Measurements from ENCODE around the gene CYTH4. TPM values are rescaled to one million over a fixed set of nuclear protein-coding genes. Genes with fewer than 3 reads are reported as not detected.
A peak's percentile ranks its signal among the peaks of the same experiment; 100 is the strongest.

The CYTH4 gene
- total and polyA plus RNA-seq, 4 donors, result 1.9 to 9.9 (median 5.9) TPM

DNA sequence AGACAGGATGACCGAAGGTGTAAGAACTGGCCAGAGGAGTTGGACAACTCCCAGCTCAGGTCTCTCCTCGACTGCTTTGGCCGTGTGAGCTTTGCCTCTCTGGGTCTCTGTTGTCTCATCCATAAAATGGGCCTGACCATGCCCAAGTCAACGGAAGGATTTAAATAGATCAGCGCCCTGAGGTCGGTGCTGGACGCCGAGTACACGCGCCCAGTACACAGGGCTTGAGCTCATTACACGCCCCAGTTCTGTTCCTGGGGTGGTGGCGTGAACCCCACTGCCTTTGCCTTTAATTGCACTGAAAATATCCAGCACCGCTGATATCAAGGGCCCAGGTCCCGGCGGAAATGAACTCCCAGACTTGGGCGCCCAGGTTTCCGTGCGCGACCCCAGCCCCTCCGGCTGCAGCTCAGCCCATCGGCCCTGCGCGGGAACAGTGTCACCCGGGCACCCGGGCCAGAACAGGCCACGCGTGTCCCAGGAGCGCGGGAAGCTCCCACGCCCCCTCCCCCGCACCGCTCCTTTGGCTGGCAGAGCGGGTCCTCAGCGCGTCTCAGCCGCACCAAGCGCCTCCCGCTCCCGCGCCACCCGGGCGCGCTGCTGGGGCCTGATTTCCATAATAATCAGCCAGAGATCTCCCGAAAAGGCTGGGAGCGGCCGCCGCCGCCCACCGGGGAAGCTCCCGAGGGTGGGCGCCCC, 42.2 kb downstream of the CYTH4 start:
- 15% methylated on average over 51 of the region's 51 CpGs for WGBS
- TF ChIP-seq JUND (IDR thresholded peaks at IDR 0.05) (no peak), HNF4G (IDR thresholded peaks at IDR 0.05) (no peak), NR2F2 (IDR thresholded peaks at IDR 0.05) (no peak), SP1 (IDR thresholded peaks at IDR 0.05) (no peak), RAD21 (IDR thresholded peaks at IDR 0.05) (no peak), YY1 (IDR thresholded peaks at IDR 0.05) (no peak), HNF4A (conservative IDR thresholded peaks at IDR 0.05) (no peak), EGR1 (IDR thresholded peaks at IDR 0.05; ENCODE audit: low read depth in 2 of 2) (no peak), FOXA2 (IDR thresholded peaks at IDR 0.05) (no peak), GABPA (IDR thresholded peaks at IDR 0.05 in 1 of 2, conservative IDR thresholded peaks at IDR 0.05 in 1 of 2) (no peak), FOXA1 (IDR thresholded peaks at IDR 0.05) (no peak), TAF1 (conservative IDR thresholded peaks at IDR 0.05) (no peak), ZBTB33 (IDR thresholded peaks at IDR 0.05) (no peak), RXRA (IDR thresholded peaks at IDR 0.05) (no peak), CTCF (IDR thresholded peaks at IDR 0.05; ENCODE audit: low read depth, low read length, missing input control) (no peak)
- TF ChIP-seq, protein P1, sequence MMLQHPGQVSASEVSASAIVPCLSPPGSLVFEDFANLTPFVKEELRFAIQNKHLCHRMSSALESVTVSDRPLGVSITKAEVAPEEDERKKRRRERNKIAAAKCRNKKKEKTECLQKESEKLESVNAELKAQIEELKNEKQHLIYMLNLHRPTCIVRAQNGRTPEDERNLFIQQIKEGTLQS (IDR thresholded peaks at IDR 0.05), result no peak
- TF ChIP-seq, protein P2, sequence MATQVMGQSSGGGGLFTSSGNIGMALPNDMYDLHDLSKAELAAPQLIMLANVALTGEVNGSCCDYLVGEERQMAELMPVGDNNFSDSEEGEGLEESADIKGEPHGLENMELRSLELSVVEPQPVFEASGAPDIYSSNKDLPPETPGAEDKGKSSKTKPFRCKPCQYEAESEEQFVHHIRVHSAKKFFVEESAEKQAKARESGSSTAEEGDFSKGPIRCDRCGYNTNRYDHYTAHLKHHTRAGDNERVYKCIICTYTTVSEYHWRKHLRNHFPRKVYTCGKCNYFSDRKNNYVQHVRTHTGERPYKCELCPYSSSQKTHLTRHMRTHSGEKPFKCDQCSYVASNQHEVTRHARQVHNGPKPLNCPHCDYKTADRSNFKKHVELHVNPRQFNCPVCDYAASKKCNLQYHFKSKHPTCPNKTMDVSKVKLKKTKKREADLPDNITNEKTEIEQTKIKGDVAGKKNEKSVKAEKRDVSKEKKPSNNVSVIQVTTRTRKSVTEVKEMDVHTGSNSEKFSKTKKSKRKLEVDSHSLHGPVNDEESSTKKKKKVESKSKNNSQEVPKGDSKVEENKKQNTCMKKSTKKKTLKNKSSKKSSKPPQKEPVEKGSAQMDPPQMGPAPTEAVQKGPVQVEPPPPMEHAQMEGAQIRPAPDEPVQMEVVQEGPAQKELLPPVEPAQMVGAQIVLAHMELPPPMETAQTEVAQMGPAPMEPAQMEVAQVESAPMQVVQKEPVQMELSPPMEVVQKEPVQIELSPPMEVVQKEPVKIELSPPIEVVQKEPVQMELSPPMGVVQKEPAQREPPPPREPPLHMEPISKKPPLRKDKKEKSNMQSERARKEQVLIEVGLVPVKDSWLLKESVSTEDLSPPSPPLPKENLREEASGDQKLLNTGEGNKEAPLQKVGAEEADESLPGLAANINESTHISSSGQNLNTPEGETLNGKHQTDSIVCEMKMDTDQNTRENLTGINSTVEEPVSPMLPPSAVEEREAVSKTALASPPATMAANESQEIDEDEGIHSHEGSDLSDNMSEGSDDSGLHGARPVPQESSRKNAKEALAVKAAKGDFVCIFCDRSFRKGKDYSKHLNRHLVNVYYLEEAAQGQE (IDR thresholded peaks at IDR 0.05), result no peak
- TF ChIP-seq, protein P3, sequence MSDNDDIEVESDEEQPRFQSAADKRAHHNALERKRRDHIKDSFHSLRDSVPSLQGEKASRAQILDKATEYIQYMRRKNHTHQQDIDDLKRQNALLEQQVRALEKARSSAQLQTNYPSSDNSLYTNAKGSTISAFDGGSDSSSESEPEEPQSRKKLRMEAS (IDR thresholded peaks at IDR 0.05), result no peak
- no peaks in the 10 kb centered on the region for H3K9me3 ChIP-seq (ENCODE audit: control insufficient read depth in 4 of 4, low read length in 3 of 4)
- no peak for DNase-seq (ENCODE audit: low spot score)
- H3K27me3 ChIP-seq (ENCODE audit: control insufficient read depth in 4 of 4, insufficient read depth in 4 of 4, low read length in 3 of 4), result no peaks in the 10 kb centered on the region
- H3K27ac ChIP-seq (ENCODE audit: low read depth in 1 of 2, low read length in 2 of 2), result peak overlapping the region; percentile 89 to 90
- peaks cover 24 to 53% (median 37%) of the 10 kb centered on the region in 4 donors for H3K4me1 ChIP-seq (ENCODE audit: control insufficient read depth in 4 of 4, insufficient read depth in 4 of 4, low read length in 3 of 4)
- H3K4me3 ChIP-seq (ENCODE audit: low read depth in 1 of 3, low read length in 3 of 3), result peak overlapping the region in 1 of 3 donors; percentile 37
- no peak overlapping the region for H3K9ac ChIP-seq (ENCODE audit: low read depth in 1 of 2, low read length in 2 of 2)
- no peaks in the 10 kb centered on the region for H3K36me3 ChIP-seq (ENCODE audit: control insufficient read depth in 4 of 4, insufficient read depth in 3 of 4, low read depth in 1 of 4, low read length in 3 of 4)
